HepG2 (cell line): ENCODE measurements around the gene KRT79. TPM values are rescaled to one million over a fixed set of nuclear protein-coding genes. Genes with fewer than 3 reads are reported as not detected.

Experiments used
- ATAC-seq: fragments of 200-7000 bp; cut with Tn5 transposase; 3 replicates; pipeline ENCODE4 v1.9.1; 2020; ENCODE audit warnings: mild to moderate bottlenecking, moderate library complexity
- BruUV-seq: library from RNA; stranded (reverse); fragments of 400-500 nt; replicated peaks from 2 replicates; lab custom pipeline; 2021; lab: Mats Ljungman, UMichigan
- CTCF ChIA-PET: fragments of 300-600 bp; formaldehyde crosslinking; extraction: SDS; loops from one replicate; lab custom pipeline; 2021; ENCODE audit warnings: low total read pairs, inconsistent platforms, low intra/inter-chr PET ratio; lab: Yijun Ruan, JAX
- POLR2A ChIA-PET: fragments of 350-600 bp; sonication (Branson Sonifier 250); formaldehyde crosslinking; loops from one replicate; lab custom pipeline; 2020; ENCODE audit warnings: antibody characterized with exemption, inconsistent platforms; lab: Yijun Ruan, JAX
- DNase-seq: peaks from one replicate; pipeline ENCODE4 v3.0.0-alpha.2; 2015; ENCODE audit warnings: low spot score
- FAIRE-seq: peaks from 3 replicates; lab custom pipeline; 2011; peaks lifted over from hg19 to GRCh38; lab: Jason Lieb, UNC
- H2AFZ ChIP-seq: one replicate; pipeline ENCODE4 v1.6.1; 2011; ENCODE audit warnings: low read length, inconsistent platforms
- H3K27ac ChIP-seq: fragments of 300-600 bp; 3 replicates; pipeline ENCODE4 v1.8.0; 2011; ENCODE audit warnings: mixed run types, mild to moderate bottlenecking, mixed read lengths, low read length, inconsistent platforms; ENCODE audit not compliant: insufficient read depth; ENCODE audit errors: extremely low read length
- H3K27me3 ChIP-seq, 2 experiments: fragments of 200-600 bp in 1 of 2; 2 replicates in 1 of 2; 3 replicates in 1 of 2; pipeline versions ENCODE4 v1.6.0 to v1.8.0; 2011; ENCODE audit warnings: low read length in 2 of 2, mild to moderate bottlenecking in 2 of 2, moderate library complexity in 2 of 2, inconsistent platforms in 1 of 2; ENCODE audit not compliant: insufficient read depth in 2 of 2, control insufficient read depth in 1 of 2
- H3K36me3 ChIP-seq, 2 experiments: fragments of 200-600 bp in 1 of 2; replicated peaks in 1 of 2; 2 replicates in 1 of 2; 3 replicates in 1 of 2; pipeline versions ENCODE4 v1.5.1 to v1.8.0; 2011; ENCODE audit warnings: low read length in 2 of 2, inconsistent platforms in 1 of 2; ENCODE audit not compliant: insufficient read depth in 2 of 2, control insufficient read depth in 1 of 2
- H3K4me1 ChIP-seq: 2 replicates; pipeline ENCODE4 v1.5.1; 2012; ENCODE audit warnings: low read length, inconsistent platforms; ENCODE audit not compliant: insufficient read depth
- H3K4me2 ChIP-seq: 2 replicates; pipeline ENCODE4 v1.6.0; 2011; ENCODE audit warnings: low read depth, low read length, inconsistent platforms
- H3K4me3 ChIP-seq, 3 experiments: fragments of 200-600 bp in 1 of 3; sonication (generic), shearing (Covaris generic) in 1 of 3; replicated peaks in 1 of 3; 2 replicates each; pipeline ENCODE4 v1.5.1; 2011 to 2016; ENCODE audit warnings: low read length in 3 of 3, inconsistent platforms in 2 of 3, low read depth in 2 of 3, mild to moderate bottlenecking in 2 of 3, control low read depth in 1 of 3, mixed read lengths in 1 of 3; ENCODE audit not compliant: insufficient read depth in 1 of 3
- H3K79me2 ChIP-seq: one replicate; pipeline ENCODE4 v1.6.1; 2011; ENCODE audit warnings: low read length, inconsistent platforms; ENCODE audit not compliant: insufficient read depth
- H3K9ac ChIP-seq: 2 replicates; pipeline ENCODE4 v1.6.0; 2011; ENCODE audit warnings: mild to moderate bottlenecking, low read depth, low read length, inconsistent platforms; ENCODE audit not compliant: insufficient read depth
- H3K9me3 ChIP-seq: 2 replicates; pipeline ENCODE4 v1.5.1; 2012; ENCODE audit warnings: mild to moderate bottlenecking, low read length
- H4K20me1 ChIP-seq: 2 replicates; pipeline ENCODE4 v1.6.0; 2011; ENCODE audit warnings: inconsistent platforms, mild to moderate bottlenecking, low read length, moderate library complexity; ENCODE audit not compliant: insufficient read depth
- MTA3 ChIP-seq: sonication (generic); formaldehyde crosslinking; IDR thresholded peaks from 2 replicates; pipeline ENCODE4 v1.4.0; 2020; ENCODE audit warnings: missing genetic modification reagents
- TEAD3 ChIP-seq: optimal IDR thresholded peaks from 2 replicates; pipeline ENCODE3; 2016; ENCODE audit warnings: borderline replicate concordance
- ZIK1 ChIP-seq: sonication (generic); formaldehyde crosslinking; IDR thresholded peaks from 2 replicates; pipeline ENCODE4 v1.5.0; 2020; ENCODE audit warnings: mild to moderate bottlenecking, low read depth, missing genetic modification reagents, borderline replicate concordance
- WGBS: methylation state at CpG from one replicate; pipeline ENCODE4 v1.1.6; 2017; ENCODE audit warnings: low lambda C conversion rate; 5-methylcytosine and 5-hydroxymethylcytosine counted together
- in situ Hi-C: cut with HindIII; loops from 2 replicates; pipeline ENCODE4 v1.10.0; 2017; ENCODE audit warnings: low pct_unique_long_range_greater_than_20kb; ENCODE audit not compliant: extremely low pct_ligation_motif_present
- intact Hi-C: fragments of 100-400 bp; cut with micrococcal nuclease; formaldehyde crosslinking; loops from one replicate; pipeline ENCODE4 v1.10.0; 2022; ENCODE audit not compliant: unreplicated experiment
- polyA plus RNA-seq, 8 experiments: library from polyadenylated mRNA; depleted of rRNA in 3 of 8; stranded (reverse) in 7 of 8; unstranded in 1 of 8; fragments of >200 nt; fragmentation: Illumina TruSeq in 4 of 8; extraction: Trizol in 4 of 8; gene quantifications; 2 replicates each; pipeline versions ENCODE4 v1.2.1 to v1.2.3, GENCODE V29; 2011 to 2016; ENCODE audit warnings: low read depth in 4 of 8, missing spikeins in 1 of 8, mixed read lengths in 1 of 8; ENCODE audit not compliant: insufficient read depth in 1 of 8
- total RNA-seq, 5 experiments: library from RNA; depleted of rRNA; stranded (reverse); fragments of >200 nt; fragmentation: Illumina TruSeq; extraction: Trizol; gene quantifications; 2 replicates each; pipeline ENCODE4 v1.2.3, GENCODE V29; 2016; ENCODE audit warnings: low read depth in 1 of 5
- TF ChIP-seq, protein P1 (sequence below): sonication (generic); formaldehyde crosslinking; IDR thresholded peaks from one replicate; pipeline ENCODE4 v1.5.1; 2020; ENCODE audit warnings: mild to moderate bottlenecking, missing genetic modification reagents; ENCODE audit errors: not compliant biosample characterization

KRT79 gene
- total and polyA plus RNA-seq, 2 of the 13 experiments (the other 11 are each of a cell fraction or from before 2014, with no cell fraction given): 0.09 TPM; not detected in 1

GRCh38 chr12:52813203-52813819 lies 20.8 kb downstream of the KRT79 start:
- intact Hi-C loops: no loop called here
- WGBS: 27% methylated on average over 8 of the region's 10 CpGs

More at GRCh38 chr12:52813203-52813819, 20.8 kb downstream of the KRT79 start:
- in situ Hi-C loops: no loop called here
- Histone ChIP-seq H2AFZ (no peak overlapping the region), H3K4me1 (no peaks in the 10 kb centered on the region), H3K79me2 (no peaks in the 10 kb centered on the region), H3K9me3 (no peaks in the 10 kb centered on the region), H3K27me3 (peaks cover 2 to 41% of the 10 kb centered on the region in 2 experiments; a peak in 4 of 5 replicates), H4K20me1 (no peaks in the 10 kb centered on the region), H3K4me3 (no peak overlapping the region), H3K9ac (no peak overlapping the region), H3K27ac (no peak overlapping the region), H3K36me3 (no peaks in the 10 kb centered on the region), H3K4me2 (no peak overlapping the region)
- FAIRE-seq (no peak), ATAC-seq (no peak), DNase-seq (no peak)
- TF ChIP-seq TEAD3 (no peak), ZIK1 (no peak), MTA3 (no peak)
- TF ChIP-seq, protein P1, sequence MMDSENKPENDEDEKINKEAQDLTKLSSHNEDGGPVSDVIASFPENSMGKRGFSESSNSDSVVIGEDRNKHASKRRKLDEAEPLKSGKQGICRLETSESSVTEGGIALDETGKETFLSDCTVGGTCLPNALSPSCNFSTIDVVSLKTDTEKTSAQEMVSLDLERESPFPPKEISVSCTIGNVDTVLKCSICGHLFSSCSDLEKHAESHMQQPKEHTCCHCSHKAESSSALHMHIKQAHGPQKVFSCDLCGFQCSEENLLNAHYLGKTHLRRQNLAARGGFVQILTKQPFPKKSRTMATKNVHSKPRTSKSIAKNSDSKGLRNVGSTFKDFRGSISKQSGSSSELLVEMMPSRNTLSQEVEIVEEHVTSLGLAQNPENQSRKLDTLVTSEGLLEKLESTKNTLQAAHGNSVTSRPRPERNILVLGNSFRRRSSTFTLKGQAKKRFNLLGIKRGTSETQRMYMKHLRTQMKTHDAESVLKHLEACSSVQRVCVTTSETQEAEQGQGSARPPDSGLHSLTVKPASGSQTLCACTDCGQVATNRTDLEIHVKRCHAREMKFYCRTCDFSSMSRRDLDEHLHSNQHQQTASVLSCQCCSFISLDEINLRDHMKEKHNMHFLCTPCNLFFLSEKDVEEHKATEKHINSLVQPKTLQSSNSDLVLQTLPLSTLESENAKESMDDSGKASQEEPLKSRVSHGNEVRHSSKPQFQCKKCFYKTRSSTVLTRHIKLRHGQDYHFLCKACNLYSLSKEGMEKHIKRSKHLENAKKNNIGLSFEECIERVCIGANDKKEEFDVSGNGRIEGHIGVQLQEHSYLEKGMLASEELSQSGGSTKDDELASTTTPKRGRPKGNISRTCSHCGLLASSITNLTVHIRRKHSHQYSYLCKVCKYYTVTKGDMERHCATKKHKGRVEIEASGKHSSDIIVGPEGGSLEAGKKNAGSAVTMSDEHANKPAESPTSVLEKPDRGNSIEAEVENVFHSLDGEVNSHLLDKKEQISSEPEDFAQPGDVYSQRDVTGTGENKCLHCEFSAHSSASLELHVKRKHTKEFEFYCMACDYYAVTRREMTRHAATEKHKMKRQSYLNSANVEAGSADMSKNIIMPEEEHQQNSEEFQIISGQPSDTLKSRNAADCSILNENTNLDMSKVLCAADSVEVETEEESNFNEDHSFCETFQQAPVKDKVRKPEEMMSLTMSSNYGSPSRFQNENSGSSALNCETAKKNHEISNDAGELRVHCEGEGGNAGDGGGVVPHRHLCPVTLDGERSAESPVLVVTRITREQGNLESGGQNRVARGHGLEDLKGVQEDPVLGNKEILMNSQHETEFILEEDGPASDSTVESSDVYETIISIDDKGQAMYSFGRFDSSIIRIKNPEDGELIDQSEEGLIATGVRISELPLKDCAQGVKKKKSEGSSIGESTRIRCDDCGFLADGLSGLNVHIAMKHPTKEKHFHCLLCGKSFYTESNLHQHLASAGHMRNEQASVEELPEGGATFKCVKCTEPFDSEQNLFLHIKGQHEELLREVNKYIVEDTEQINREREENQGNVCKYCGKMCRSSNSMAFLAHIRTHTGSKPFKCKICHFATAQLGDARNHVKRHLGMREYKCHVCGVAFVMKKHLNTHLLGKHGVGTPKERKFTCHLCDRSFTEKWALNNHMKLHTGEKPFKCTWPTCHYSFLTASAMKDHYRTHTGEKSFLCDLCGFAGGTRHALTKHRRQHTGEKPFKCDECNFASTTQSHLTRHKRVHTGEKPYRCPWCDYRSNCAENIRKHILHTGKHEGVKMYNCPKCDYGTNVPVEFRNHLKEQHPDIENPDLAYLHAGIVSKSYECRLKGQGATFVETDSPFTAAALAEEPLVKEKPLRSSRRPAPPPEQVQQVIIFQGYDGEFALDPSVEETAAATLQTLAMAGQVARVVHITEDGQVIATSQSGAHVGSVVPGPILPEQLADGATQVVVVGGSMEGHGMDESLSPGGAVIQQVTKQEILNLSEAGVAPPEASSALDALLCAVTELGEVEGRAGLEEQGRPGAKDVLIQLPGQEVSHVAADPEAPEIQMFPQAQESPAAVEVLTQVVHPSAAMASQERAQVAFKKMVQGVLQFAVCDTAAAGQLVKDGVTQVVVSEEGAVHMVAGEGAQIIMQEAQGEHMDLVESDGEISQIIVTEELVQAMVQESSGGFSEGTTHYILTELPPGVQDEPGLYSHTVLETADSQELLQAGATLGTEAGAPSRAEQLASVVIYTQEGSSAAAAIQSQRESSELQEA (CRISPR knock-in tag): no peak
- ChIA-PET POLR2A (no interaction called here), CTCF (no interaction called here)
- no TSS peak for BruUV-seq
